C4-2B (cell line): ENCODE results near the gene IGF1.

Experiments used
- H3K27ac ChIP-seq: fragments of 450-650 bp; 2 replicates; pipeline ENCODE4 v1.5.1; 2017
- CTCF ChIP-seq: fragments of 450-650 bp; conservative IDR thresholded peaks from 2 replicates; pipeline ENCODE4 v1.5.1; 2017; ENCODE audit warnings: mild to moderate bottlenecking
- ZFX ChIP-seq: fragments of 450-650 bp; IDR thresholded peaks from 2 replicates; pipeline ENCODE4 v1.6.1; 2017

The IGF1 gene

GRCh38 chr12:102419094-102419764, 61.1 kb downstream of the IGF1 start:
- TF ChIP-seq ZFX (no peak), CTCF (no peak)
- H3K27ac ChIP-seq: no peak overlapping the region

GRCh38 chr12:102417055-102417454, 63.3 kb downstream of the IGF1 start:
- TF ChIP-seq CTCF (no peak), ZFX (no peak)
- H3K27ac ChIP-seq: no peak overlapping the region

- no peak for TF ChIP-seq CTCF
- TF ChIP-seq ZFX: no peak
- H3K27ac ChIP-seq: no peak overlapping the region
These were observed 64.8 kb downstream of the IGF1 start for GRCh38 chr12:102415515-102415914.

- H3K27ac ChIP-seq: no peak overlapping the region
- no peak for TF ChIP-seq ZFX
- no peak for TF ChIP-seq CTCF
These were observed 67.0 kb downstream of the IGF1 start for GRCh38 chr12:102413396-102413795.

- TF ChIP-seq CTCF (no peak), ZFX (no peak)
These were observed 69.9 kb downstream of the IGF1 start for GRCh38 chr12:102410511-102410910.

GRCh38 chr12:102408487-102409297, 71.7 kb downstream of the IGF1 start:
- no peak for TF ChIP-seq CTCF
- no peak overlapping the region for H3K27ac ChIP-seq

More at GRCh38 chr12:102410511-102410910, 69.9 kb downstream of the IGF1 start:
- no peak overlapping the region for H3K27ac ChIP-seq

GRCh38 chr12:102407776-102408486, 72.4 kb downstream of the IGF1 start:
- H3K27ac ChIP-seq: no peak overlapping the region
- TF ChIP-seq ZFX (no peak), CTCF (no peak)
